Activated T-cell treated with anti-CD3 and anti-CD28 coated beads, Interleukin-2, amount 50 U/mL, for 1 hour (primary cell): ENCODE measurements around the gene TMEM150A.
"Not testable (repeated sequence)": the region's sequence is repeated elsewhere in the genome, so short reads cannot be mapped to it uniquely, and the experiment has no call there.

Experiments
- DNase-seq: peaks from one replicate; pipeline ENCODE4 v3.0.0-alpha.2; 2020

Gene TMEM150A, protein sequence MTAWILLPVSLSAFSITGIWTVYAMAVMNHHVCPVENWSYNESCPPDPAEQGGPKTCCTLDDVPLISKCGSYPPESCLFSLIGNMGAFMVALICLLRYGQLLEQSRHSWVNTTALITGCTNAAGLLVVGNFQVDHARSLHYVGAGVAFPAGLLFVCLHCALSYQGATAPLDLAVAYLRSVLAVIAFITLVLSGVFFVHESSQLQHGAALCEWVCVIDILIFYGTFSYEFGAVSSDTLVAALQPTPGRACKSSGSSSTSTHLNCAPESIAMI

DNA sequence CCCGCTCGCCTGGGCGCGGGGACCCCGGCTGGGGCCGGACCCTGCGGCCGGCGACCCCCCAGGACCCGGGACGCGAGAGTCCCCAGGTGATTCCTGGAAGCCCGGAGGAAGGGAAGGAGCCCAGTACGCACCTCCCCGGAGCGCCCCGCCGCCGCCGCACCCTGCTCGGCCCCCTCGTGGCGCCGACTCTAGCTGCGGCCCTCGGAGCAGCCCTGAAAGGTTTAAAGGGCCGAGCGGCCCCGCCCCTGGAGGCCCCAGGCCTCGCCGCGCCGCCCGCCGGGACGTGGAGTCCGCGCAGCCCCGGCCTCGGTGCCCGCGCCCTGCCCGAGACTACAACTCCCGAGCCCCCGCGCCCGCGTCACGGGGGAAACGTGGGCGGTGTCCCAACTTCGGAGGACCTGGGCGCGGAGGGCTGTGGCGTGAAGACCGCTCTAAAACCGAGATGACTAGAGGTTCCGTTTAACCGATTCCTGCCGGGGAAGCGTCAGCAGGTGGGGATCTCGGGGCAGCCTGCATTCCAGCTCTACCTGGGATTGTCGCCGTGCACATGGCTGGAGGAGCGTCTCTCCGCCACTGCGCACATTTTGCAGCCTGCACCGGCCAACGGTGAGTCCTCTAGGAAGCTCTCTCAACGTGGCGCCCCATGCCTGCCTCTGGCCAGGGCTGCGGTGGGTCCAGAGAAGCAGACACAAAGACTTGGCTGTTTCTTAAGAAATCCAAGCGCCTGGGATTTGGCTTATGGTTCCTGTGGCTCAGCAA is at the start of gene TMEM150A:
TSS of gene TMEM150A (minus strand) at position 223 of the 759 bp plus-strand sequence. CDS start 750 bp downstream, outside the sequence.
- peak; percentile 87 for DNase-seq

GRCh38 chr2:85652056-85652455 is 49.6 kb upstream of the TMEM150A start:
- DNase-seq = no peak

GRCh38 chr2:85651097-85651496 is 48.6 kb upstream of the TMEM150A start:
- DNase-seq = no peak

GRCh38 chr2:85650456-85650855 is 48.0 kb upstream of the TMEM150A start:
- DNase-seq = no peak

- no peak for DNase-seq
Measured at GRCh38 chr2:85649201-85650190, 47.0 kb upstream of the TMEM150A start.

DNA sequence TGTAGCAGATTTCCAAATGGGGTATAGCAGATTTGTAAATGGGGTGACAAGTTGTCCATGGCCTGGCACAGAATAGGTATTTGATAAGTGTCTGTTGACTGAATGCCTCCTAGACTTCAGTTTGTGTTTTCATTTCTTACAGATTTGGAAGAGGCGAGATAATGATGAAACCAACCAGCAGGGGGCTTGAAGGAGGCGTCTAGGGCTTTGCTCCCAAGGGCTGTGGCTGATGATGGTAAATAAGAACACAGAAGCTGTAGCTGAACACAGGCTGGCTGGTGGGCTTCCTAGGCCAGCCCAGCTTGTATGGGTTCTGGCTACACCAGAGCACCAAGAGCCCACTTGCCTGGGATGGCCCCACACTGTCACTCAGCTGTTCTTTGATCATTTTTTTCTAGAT is 46.1 kb upstream of the TMEM150A start:
- DNase-seq = no peak

DNA sequence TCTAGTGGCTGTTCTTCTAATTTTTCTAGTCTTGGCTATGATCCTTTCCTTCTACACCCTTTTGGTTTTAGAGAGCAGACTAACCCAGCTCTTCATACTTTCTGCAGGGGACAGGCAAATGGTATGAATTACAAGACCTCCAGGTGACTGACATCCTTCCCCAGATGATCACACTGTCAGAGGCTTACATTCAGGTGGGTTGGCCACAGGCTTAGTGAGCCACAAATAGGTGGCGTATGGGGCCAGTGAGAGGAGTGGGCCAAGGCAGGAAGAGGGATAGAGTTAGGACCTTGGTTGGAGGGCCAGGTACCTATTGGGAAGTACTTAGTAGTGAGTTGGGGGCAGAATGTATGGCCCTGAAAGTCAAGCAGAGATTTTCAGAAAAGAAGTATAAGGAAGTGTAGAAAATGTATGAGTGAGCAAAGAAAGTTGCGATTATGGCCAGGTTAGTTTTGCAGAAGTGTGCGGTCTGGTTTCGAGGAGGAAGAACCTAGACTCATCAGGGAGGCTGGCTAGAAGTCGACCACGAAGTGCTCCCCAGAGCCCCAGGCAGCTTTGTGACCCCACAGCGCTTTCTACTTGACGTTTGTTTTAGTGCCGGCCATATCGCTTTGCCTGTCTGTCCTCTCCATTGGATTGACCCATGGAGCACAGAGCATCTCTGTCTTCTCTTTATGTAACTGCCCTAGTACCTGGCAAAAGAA is 45.5 kb upstream of the TMEM150A start:
- DNase-seq = no peak

DNA sequence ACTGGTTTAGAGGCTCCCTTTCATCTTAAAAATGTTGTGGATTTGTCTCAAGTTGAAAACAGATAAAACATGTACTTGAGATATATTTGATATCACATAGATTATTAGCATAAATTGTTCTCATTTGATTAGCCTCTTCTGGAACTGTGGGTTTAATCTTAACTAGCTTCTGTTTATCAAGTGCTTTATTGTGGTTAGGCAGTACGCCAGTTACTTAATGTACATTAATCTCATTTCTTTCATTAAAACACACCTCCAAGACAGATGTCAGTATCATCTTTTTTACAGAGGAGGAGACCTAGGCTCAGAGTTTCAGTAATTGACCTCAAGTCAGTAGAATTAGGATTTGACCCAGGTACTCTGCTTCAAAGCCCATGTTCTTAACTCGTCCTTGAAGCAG is 43.7 kb upstream of the TMEM150A start:
- no peak for DNase-seq

- DNase-seq = no peak
Measured at GRCh38 chr2:85644909-85645308, 42.4 kb upstream of the TMEM150A start.

DNA sequence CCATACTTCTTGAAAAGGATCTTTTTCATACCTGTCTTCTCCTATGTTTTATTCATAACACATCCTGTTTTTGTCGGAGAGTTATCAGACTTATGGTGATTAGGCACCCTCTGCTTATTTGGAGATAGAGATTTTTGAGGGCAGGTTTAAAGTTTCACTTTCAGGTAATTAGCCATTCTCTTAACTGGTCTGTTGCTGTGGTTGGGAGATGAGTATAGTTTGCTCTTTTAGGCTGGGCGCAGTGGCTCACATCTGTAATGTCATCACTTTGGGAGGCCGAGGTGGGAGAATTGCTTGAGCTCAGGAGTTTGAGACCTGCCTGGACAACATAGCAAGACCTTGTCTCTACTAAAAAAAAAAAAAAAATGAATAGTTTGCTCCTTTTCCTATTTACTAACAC is 40.2 kb upstream of the TMEM150A start:
- no peak for DNase-seq

DNA sequence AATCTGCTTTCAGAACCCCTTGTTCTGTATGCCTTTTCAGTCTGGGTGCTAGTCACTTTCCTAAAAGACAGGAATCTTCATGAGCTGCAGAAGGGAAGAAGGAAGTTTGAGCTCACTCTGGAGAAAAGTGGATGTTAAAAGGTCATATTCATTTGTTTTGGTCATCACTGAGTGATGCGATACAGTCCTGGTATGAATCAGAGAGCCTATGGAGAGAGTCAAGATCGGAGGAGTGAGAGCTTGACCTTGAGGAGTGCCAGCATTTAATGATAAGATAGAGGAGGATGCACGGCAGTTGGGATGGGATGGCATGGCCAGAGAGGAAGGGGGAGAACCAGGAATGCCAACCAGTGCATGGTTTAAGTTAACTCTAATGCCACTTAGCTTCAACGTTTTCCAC is 33.1 kb upstream of the TMEM150A start:
- DNase-seq = no peak

- DNase-seq = no peak
Measured at GRCh38 chr2:85635011-85635410, 32.5 kb upstream of the TMEM150A start.

- DNase-seq = no peak
Measured at GRCh38 chr2:85631316-85631715, 28.8 kb upstream of the TMEM150A start.

DNA sequence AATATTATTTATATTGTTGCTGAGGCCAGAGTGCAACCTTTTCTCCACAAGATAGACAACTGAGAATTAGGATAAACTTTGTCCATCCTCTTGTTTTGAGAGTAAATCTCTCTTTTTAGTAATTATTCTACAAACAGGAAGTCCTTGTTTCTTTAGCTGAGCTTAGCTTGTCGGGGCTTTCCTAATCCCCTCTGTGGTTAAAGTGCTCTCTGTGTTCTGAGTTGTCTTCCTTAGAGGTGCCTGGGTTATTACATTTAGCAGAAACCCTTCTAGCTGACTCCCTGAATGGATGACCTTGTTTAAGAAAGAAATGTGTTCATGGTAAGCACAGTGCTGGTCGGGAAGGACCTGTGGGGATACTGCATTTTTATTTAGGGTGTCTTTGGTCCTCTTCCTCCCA is 26.2 kb upstream of the TMEM150A start:
- no peak for DNase-seq

DNA sequence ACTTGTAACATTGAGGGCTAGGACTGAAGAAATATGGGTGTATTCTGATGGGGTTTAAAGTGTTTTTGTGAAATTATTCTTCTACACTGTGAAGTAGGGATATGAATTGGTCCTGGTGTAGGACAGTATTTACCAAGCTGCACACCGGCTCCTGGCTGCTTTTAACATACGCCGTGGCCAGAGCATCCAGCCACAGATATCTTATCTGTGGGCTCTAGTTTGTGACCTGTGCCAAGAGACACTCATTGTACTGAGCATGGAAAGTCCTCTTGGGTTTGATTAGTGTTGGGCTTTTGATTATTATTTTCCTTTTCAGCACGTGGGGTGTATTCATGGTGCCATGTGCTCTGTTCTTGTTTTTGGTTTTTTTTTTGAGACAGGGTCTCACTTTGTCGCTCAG is 21.5 kb upstream of the TMEM150A start:
- DNase-seq = no peak

GRCh38 chr2:85621338-85621737 is 18.8 kb upstream of the TMEM150A start:
- no peak for DNase-seq

DNA sequence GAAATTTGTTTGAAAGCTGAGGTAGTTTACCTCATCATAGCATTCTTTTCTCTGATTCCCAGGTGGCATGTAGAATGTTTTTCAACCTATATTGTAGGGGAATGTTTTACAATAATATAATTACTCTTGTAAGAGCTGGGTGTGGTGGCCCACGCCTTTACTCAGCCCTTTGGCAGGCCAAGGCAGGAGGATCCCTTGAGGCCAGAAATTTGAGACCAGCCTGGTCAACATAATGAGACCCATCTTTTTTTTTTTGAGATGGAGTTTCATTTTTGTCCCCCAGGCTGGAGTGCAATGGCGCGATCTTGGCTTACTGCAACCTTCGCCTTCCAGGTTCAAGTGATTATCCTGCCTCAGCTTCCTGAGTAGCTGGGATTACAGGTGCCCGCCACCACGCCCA is 17.1 kb upstream of the TMEM150A start:
- no peak for DNase-seq

- not testable (repeated sequence) for DNase-seq
Measured at GRCh38 chr2:85617723-85618122, 15.2 kb upstream of the TMEM150A start.

- DNase-seq = no peak
Measured at GRCh38 chr2:85615413-85615728, 12.9 kb upstream of the TMEM150A start.

- not testable (repeated sequence) for DNase-seq
Measured at GRCh38 chr2:85614757-85615156, 12.3 kb upstream of the TMEM150A start.

DNA sequence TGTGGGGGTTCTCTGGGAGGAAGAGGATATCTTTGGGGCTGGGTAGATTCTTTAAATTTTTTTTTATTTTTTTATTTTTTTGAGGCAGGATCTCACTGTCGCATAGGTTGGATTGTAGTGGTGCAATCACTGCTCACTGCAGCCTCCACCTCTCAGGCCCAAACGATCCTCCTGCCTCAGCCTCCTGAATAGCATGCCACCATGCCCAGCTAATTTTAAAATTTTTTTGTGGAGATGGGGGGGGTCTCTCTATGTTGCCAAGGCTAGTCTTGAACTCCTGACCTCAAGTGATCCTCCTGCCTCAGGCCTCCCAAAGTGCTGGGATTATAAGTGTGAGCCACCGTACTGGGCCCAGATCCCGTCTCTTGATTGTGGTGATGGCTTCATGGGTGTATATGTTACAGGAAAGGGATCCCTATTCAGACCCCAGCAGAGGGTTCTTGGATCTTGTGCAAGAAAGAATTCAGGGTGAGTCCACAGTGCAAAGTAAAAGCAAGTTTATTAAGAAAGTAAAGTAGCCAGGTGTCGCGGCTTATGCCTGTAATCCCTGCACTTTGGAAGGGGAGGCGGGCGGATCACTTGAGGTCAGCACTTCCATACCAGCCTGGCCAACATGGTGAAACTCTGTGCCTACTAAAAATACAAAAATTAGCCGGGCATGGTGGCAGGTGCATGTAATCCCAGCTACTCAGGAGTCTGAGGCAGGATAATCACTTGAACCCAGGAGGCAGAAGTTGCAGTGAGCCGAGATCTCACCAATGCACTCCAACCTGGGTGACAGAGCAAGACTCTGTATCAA is 11.4 kb upstream of the TMEM150A start:
- DNase-seq = no peak
